Measurements from ENCODE around the gene EPS15.
"Not testable (repeated sequence)": the region's sequence is repeated elsewhere in the genome, so short reads cannot be mapped to it uniquely, and the experiment has no call there.

The EPS15 gene

DNA sequence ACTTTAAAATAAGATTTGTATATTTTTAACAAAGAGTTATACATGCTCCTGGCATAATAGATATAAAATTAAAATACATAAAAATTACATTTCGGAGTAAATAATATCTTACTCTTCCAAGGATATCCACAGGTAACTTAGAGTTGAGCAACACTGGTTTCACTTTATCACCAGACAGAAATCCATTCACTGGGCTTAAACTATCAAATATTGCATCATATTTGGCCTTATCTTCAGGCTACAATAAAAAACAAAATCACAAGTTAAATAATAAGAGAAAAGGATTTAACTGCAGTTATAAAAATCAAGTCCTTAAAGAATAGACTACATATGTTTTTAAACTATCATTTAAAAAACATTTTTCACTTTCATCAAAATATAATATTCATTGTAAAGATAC, 55.5 kb downstream of the EPS15 start:
- no peaks in the 10 kb centered on the region for H4K20me1 ChIP-seq (ENCODE audit: insufficient read depth, low read length)
- H3K27me3 ChIP-seq (ENCODE audit: insufficient read depth, low read length): no peaks in the 10 kb centered on the region
- H3K36me3 ChIP-seq (ENCODE audit: insufficient read depth, low read length): peaks cover 63% of the 10 kb centered on the region
- no peaks in the 10 kb centered on the region for H3K9me2 ChIP-seq (ENCODE audit: low read depth, low read length)
- H3K4me3 ChIP-seq (ENCODE audit: low read depth, low read length, poor library complexity, severe bottlenecking): no peak overlapping the region
- H3K9ac ChIP-seq (ENCODE audit: low read length): no peak overlapping the region
- no peak overlapping the region for H2AFZ ChIP-seq (ENCODE audit: low read length)
- no peak overlapping the region for H3K4me2 ChIP-seq (ENCODE audit: low read length)
- H3F3A ChIP-seq (ENCODE audit: insufficient read depth, low read length): no peaks in the 10 kb centered on the region
- no peaks in the 10 kb centered on the region for H3K4me1 ChIP-seq (ENCODE audit: insufficient read depth, low read length, severe bottlenecking)
- H3K9me3 ChIP-seq (ENCODE audit: low read length): no peaks in the 10 kb centered on the region
- TF ChIP-seq, protein P1, sequence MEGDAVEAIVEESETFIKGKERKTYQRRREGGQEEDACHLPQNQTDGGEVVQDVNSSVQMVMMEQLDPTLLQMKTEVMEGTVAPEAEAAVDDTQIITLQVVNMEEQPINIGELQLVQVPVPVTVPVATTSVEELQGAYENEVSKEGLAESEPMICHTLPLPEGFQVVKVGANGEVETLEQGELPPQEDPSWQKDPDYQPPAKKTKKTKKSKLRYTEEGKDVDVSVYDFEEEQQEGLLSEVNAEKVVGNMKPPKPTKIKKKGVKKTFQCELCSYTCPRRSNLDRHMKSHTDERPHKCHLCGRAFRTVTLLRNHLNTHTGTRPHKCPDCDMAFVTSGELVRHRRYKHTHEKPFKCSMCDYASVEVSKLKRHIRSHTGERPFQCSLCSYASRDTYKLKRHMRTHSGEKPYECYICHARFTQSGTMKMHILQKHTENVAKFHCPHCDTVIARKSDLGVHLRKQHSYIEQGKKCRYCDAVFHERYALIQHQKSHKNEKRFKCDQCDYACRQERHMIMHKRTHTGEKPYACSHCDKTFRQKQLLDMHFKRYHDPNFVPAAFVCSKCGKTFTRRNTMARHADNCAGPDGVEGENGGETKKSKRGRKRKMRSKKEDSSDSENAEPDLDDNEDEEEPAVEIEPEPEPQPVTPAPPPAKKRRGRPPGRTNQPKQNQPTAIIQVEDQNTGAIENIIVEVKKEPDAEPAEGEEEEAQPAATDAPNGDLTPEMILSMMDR (IDR thresholded peaks at IDR 0.05; ENCODE audit: low read length): no peak
- no peaks in the 10 kb centered on the region for H3K79me2 ChIP-seq (ENCODE audit: insufficient read depth, low read length)
- H3K27ac ChIP-seq (ENCODE audit: low read depth, low read length, poor library complexity, severe bottlenecking): no peak overlapping the region

DNA sequence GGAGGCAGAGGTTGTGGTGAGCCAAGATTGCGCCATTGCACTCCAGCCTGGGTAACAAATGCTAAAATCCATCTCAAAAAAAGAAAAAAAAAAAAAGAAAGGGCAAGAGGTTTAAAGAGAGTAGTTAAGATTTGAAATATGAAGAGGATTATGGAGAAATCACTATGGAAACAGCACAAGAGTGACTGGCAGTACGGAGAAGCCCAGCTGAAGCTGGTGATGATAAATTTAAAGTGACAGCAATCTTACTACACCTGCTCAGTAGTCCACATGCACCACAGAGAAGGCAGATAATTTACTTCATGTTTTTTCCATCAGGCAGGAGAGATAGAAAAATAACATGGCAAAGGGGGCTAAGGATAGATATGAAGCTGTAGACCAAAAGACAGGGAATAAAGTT, 56.8 kb downstream of the EPS15 start:
- not testable (repeated sequence) for H2AFZ ChIP-seq (ENCODE audit: low read length); H4K20me1 ChIP-seq (ENCODE audit: insufficient read depth, low read length); H3K9me2 ChIP-seq (ENCODE audit: low read depth, low read length)

DNA sequence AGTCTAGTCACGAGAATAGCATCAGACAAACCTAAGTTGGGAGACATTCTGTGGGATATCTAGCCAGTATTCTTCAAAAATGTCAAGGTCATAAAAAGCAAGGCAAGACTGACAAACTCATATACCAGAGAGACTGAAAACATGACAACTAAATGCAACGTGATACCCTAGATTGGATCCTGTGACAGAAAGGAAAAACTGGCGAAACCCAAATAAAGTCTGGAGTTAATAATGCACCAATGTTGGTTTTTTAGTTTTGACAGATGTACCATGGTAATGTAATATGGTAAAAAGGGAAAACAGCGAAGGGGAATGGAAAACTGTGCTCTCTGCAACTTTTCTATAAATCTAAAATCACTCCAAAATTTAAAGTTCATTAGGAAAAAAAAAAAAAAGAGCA, 64.5 kb downstream of the EPS15 start:
- Histone ChIP-seq H3K36me3 (ENCODE audit: insufficient read depth, low read length) (peaks cover 40% of the 10 kb centered on the region), H3K4me2 (ENCODE audit: low read length) (no peak overlapping the region), H3K79me2 (ENCODE audit: insufficient read depth, low read length) (no peaks in the 10 kb centered on the region), H3K4me3 (ENCODE audit: low read depth, low read length, poor library complexity, severe bottlenecking) (no peak overlapping the region), H2AFZ (ENCODE audit: low read length) (no peak overlapping the region), H3K27me3 (ENCODE audit: insufficient read depth, low read length) (no peaks in the 10 kb centered on the region), H3K27ac (ENCODE audit: low read depth, low read length, poor library complexity, severe bottlenecking) (no peak overlapping the region), H3K9me3 (ENCODE audit: low read length) (no peaks in the 10 kb centered on the region), H3K4me1 (ENCODE audit: insufficient read depth, low read length, severe bottlenecking) (no peaks in the 10 kb centered on the region), H3K9ac (ENCODE audit: low read length) (no peak overlapping the region), H3K9me2 (ENCODE audit: low read depth, low read length) (no peaks in the 10 kb centered on the region), H4K20me1 (ENCODE audit: insufficient read depth, low read length) (no peaks in the 10 kb centered on the region), H3F3A (ENCODE audit: insufficient read depth, low read length) (no peaks in the 10 kb centered on the region)
- TF ChIP-seq, protein P1 (IDR thresholded peaks at IDR 0.05; ENCODE audit: low read length): no peak
- no peak for TF ChIP-seq EZH2 (IDR thresholded peaks at IDR 0.05; ENCODE audit: borderline replicate concordance, low read length)

More for the DNA sequence above, 56.8 kb downstream of the EPS15 start:
- H3F3A ChIP-seq (ENCODE audit: insufficient read depth, low read length); H3K4me1 ChIP-seq (ENCODE audit: insufficient read depth, low read length, severe bottlenecking); H3K27ac ChIP-seq (ENCODE audit: low read depth, low read length, poor library complexity, severe bottlenecking); H3K9me3 ChIP-seq (ENCODE audit: low read length); H3K4me3 ChIP-seq (ENCODE audit: low read depth, low read length, poor library complexity, severe bottlenecking); H3K27me3 ChIP-seq (ENCODE audit: insufficient read depth, low read length); H3K79me2 ChIP-seq (ENCODE audit: insufficient read depth, low read length); H3K4me2 ChIP-seq (ENCODE audit: low read length); H3K9ac ChIP-seq (ENCODE audit: low read length): not testable (repeated sequence)
- H3K36me3 ChIP-seq (ENCODE audit: insufficient read depth, low read length): peaks cover 56% of the 10 kb centered on the region

DNA sequence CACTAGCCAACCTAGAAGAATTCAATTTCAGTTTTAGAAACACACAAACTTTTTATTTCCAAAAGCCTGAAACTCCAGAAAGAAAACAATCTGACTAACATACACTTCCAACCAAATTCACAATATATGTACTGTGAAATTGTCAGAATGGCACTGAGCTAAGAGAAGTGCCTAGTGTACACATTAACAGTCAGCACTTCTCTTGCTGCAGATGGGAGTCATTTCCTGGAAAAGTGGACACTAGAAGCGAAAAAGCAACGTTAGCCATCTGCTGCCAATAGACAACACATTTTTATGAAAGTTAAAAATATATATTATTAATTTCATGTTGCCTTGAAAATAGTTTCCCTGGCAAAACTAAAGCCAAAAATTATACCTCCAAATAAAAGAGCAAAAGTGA, 66.1 kb downstream of the EPS15 start:
- Histone ChIP-seq H2AFZ (ENCODE audit: low read length) (no peak overlapping the region), H3K79me2 (ENCODE audit: insufficient read depth, low read length) (no peaks in the 10 kb centered on the region), H3K27me3 (ENCODE audit: insufficient read depth, low read length) (no peaks in the 10 kb centered on the region), H3K4me1 (ENCODE audit: insufficient read depth, low read length, severe bottlenecking) (no peaks in the 10 kb centered on the region), H3K9me2 (ENCODE audit: low read depth, low read length) (no peaks in the 10 kb centered on the region), H3K4me3 (ENCODE audit: low read depth, low read length, poor library complexity, severe bottlenecking) (no peak overlapping the region), H3K27ac (ENCODE audit: low read depth, low read length, poor library complexity, severe bottlenecking) (no peak overlapping the region), H3K9ac (ENCODE audit: low read length) (no peak overlapping the region), H3K4me2 (ENCODE audit: low read length) (no peak overlapping the region), H3K36me3 (ENCODE audit: insufficient read depth, low read length) (peaks cover 32% of the 10 kb centered on the region), H3F3A (ENCODE audit: insufficient read depth, low read length) (no peaks in the 10 kb centered on the region), H4K20me1 (ENCODE audit: insufficient read depth, low read length) (no peaks in the 10 kb centered on the region), H3K9me3 (ENCODE audit: low read length) (no peaks in the 10 kb centered on the region)
- TF ChIP-seq EZH2 (IDR thresholded peaks at IDR 0.05; ENCODE audit: borderline replicate concordance, low read length): no peak
- TF ChIP-seq, protein P1 (IDR thresholded peaks at IDR 0.05; ENCODE audit: low read length): no peak

DNA sequence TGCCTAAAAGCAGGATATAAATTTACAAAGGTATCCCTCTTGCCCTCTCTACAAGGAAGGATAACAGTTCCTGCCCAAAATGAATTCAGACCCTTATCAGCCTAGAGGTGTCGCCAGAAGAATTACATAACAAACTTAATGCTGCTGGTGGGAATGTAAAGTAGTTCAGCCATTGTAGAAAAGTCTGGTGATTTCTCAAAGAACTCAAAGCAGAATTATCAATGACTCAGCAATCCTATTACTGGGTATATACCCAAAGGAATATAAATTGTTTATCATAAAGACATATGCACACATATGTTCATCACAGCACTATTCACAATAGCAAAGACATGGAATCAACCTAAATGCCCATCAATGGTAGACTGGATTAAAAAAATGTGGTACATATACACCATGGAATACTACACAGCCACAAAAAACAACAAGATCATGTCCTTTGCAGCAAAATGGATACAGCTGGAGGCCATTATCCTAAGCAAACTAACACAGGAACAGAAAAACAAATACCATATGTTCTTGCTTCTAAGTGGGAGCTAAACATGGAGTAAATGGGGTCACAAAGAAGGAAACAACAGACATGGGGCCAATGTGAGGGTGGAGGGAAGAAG, 70.1 kb downstream of the EPS15 start:
- H3K9me3 ChIP-seq (ENCODE audit: low read length); H3F3A ChIP-seq (ENCODE audit: insufficient read depth, low read length); H3K27ac ChIP-seq (ENCODE audit: low read depth, low read length, poor library complexity, severe bottlenecking); H3K9me2 ChIP-seq (ENCODE audit: low read depth, low read length); H3K4me1 ChIP-seq (ENCODE audit: insufficient read depth, low read length, severe bottlenecking); H3K9ac ChIP-seq (ENCODE audit: low read length); H3K27me3 ChIP-seq (ENCODE audit: insufficient read depth, low read length); H3K79me2 ChIP-seq (ENCODE audit: insufficient read depth, low read length); H4K20me1 ChIP-seq (ENCODE audit: insufficient read depth, low read length); H3K4me2 ChIP-seq (ENCODE audit: low read length); H2AFZ ChIP-seq (ENCODE audit: low read length); H3K4me3 ChIP-seq (ENCODE audit: low read depth, low read length, poor library complexity, severe bottlenecking): not testable (repeated sequence)
- peaks cover 51% of the 10 kb centered on the region; the same call in 1 of the 2 replicates for H3K36me3 ChIP-seq (ENCODE audit: insufficient read depth, low read length)
